Measurements from ENCODE around the gene MPP4.

DNA sequence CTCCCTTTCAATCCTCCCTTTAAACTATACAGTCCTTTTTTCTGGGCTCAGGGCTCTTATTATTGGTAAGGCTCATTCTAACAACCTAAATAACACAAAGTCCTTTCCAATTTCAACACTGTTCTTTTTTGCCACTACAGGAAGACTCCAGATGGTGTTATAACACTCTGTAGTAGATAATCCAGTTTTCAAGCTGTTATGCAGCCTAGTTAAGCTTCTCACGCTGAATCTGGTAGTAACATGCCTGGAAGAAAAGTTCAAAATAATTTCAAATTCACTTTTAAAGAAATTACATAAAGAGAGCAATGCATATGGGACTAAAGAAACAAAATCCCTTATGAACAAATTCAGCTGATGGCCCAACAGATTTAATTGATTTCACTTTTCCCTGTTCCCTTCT lies 3.2 kb upstream of the MPP4 start:
- TF ChIP-seq, protein P1, sequence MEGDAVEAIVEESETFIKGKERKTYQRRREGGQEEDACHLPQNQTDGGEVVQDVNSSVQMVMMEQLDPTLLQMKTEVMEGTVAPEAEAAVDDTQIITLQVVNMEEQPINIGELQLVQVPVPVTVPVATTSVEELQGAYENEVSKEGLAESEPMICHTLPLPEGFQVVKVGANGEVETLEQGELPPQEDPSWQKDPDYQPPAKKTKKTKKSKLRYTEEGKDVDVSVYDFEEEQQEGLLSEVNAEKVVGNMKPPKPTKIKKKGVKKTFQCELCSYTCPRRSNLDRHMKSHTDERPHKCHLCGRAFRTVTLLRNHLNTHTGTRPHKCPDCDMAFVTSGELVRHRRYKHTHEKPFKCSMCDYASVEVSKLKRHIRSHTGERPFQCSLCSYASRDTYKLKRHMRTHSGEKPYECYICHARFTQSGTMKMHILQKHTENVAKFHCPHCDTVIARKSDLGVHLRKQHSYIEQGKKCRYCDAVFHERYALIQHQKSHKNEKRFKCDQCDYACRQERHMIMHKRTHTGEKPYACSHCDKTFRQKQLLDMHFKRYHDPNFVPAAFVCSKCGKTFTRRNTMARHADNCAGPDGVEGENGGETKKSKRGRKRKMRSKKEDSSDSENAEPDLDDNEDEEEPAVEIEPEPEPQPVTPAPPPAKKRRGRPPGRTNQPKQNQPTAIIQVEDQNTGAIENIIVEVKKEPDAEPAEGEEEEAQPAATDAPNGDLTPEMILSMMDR (IDR thresholded peaks at IDR 0.05 in 4 of 5, conservative IDR thresholded peaks at IDR 0.05 in 1 of 5), result no peak
- TF ChIP-seq POLR2A (IDR thresholded peaks at IDR 0.05), result no peak

Measured in gastrocnemius medialis (tissue), 4 donors.